Measurements from ENCODE around the gene TRIP13. TPM values are rescaled to one million over a fixed set of nuclear protein-coding genes. Genes with fewer than 3 reads are reported as not detected.
"Not testable (repeated sequence)": the region's sequence is repeated elsewhere in the genome, so short reads cannot be mapped to it uniquely, and the experiment has no call there.

The TRIP13 gene
- total and polyA plus RNA-seq, 8 donors, result 0.31 to 1.2 (median 0.51) TPM; not detected in 1

DNA sequence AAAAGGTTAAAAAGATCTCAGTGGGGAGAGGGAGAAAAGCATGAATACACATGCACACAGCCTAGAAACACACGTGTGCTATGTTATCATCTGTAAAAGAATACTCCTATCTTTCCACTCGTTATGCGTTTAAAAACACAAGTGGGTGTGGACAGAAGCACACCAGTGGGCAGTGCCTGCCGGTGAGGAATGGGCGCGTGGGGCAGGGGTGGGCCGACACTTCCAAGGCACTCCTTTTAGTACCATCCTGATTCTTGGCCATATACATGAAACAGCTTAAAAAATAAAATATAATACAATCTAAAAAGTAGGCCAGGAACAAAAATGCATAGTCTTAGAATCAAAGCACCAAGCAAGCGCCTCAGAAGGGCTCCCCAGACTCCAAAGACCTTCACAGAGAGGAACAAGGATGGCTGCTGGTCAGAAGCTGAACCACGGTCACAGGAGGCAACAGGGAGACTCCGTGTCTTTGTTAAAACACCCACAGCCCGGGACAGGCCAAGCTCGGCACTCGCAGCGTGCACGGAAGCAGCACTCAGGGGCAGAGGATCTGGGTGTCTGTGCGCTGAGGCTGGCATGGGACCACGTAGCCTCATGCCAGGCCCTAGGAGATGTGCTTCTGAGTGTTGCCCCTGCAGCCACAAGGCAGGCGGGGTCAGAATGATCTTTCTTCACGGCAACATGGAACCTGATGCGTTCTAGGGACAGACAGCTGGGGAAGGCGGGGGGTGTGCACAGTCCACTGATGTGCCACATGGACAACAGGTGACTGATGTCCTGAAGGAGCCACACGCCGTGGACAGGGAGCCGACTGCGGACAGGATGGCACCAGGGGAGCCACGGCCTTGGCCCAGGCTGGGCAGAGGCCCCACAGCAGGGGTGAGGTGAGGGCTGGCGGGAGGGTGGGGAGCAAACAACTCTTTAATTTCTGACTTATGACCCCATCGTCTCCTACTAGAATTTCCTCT is 16.0 kb upstream of the TRIP13 start:
- no peaks in the 10 kb centered on the region for H3K27me3 ChIP-seq
- H3K4me1 ChIP-seq, result no peaks in the 10 kb centered on the region
- FAIRE-seq (no peak), DNase-seq (peak in 1 of 6 donors; percentile 45), ATAC-seq (no peak)
- no peak overlapping the region for H3K4me3 ChIP-seq
- TF ChIP-seq CTCF (IDR thresholded peaks at IDR 0.05), result no peak
- intact Hi-C loops (cut with DNase I), result no loop called here
- H3K9me3 ChIP-seq, result no peaks in the 10 kb centered on the region
- H3K27ac ChIP-seq, result no peak overlapping the region
- peaks cover 2 to 43% (median 15%) of the 10 kb centered on the region in 3 donors for H3K36me3 ChIP-seq
- WGBS, 2 donors, result 91 to 93% methylated on average over 28 of the region's 28 CpGs

DNA sequence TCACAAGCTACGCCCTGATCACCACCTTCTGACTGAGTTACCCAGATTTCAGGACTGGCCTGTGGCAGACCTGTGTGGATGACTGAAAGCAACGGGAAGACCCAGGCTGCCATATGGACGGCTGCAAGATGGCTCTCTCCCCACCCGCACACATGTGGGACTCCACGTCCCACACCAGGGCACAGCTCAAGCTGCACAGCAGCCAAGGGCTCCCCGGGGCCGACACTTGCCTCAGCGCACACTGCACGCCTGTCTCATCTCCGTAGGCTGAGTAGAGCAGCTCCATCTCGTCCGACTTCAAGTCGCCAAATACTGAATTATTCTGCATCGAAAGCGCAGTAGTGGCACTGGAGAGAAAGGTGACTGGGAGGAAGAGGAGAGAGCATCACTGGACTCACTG is 14.6 kb upstream of the TRIP13 start:
- Histone ChIP-seq H3K4me1 (no peaks in the 10 kb centered on the region), H3K27me3 (no peaks in the 10 kb centered on the region), H3K36me3 (peaks cover 2 to 38% (median 9%) of the 10 kb centered on the region in 3 donors), H3K4me3 (no peak overlapping the region), H3K27ac (no peak overlapping the region), H3K9me3 (no peaks in the 10 kb centered on the region)
- ATAC-seq (no peak), FAIRE-seq (no peak), DNase-seq (no peak)
- 94 to 98% methylated on average over 15 of the region's 15 CpGs for WGBS, 2 donors
- TF ChIP-seq CTCF (IDR thresholded peaks at IDR 0.05), result no peak
- intact Hi-C loops (cut with DNase I), result no loop called here

DNA sequence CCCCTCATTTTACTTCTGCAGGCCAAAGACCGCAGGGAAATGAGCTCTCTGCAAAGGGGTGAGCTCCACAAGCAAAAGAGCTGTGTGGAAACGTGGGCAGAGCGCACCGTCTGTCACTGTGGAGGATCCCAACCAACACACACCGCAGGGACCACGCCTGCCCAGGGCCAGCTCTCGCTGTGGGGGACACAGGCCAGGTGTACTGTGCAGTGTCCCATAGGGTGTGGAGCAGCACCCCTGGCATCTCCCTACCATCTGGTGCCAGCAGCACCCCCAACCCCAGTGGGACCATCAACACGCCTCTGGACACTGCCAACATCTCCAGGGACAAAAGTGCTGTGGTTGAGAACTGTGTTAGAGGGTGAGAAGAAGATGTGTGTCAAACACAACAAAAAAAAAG is 14.0 kb upstream of the TRIP13 start:
- H3K9me3 ChIP-seq; ATAC-seq; DNase-seq; H3K4me3 ChIP-seq; FAIRE-seq; intact Hi-C loops (cut with DNase I); H3K27me3 ChIP-seq; H3K27ac ChIP-seq; H3K4me1 ChIP-seq: not testable (repeated sequence)
- WGBS, 2 donors, result no CpG with 5 or more reads among the region's 8 CpGs
- peaks cover 2 to 42% (median 12%) of the 10 kb centered on the region in 3 donors for H3K36me3 ChIP-seq

GRCh38 chr5:880816-881550 is 11.7 kb upstream of the TRIP13 start:
- no peak for TF ChIP-seq CTCF (IDR thresholded peaks at IDR 0.05)
- 94 to 95% methylated on average over 35 of the region's 35 CpGs for WGBS, 2 donors
- no peak overlapping the region for H3K4me3 ChIP-seq
- H3K4me1 ChIP-seq, result no peaks in the 10 kb centered on the region
- no peak overlapping the region for H3K27ac ChIP-seq
- peak in 1 of 6 donors; percentile 41 for DNase-seq
- intact Hi-C loops (cut with DNase I), result no loop called here
- no peak for ATAC-seq
- peaks cover 6 to 56% (median 19%) of the 10 kb centered on the region in 3 donors for H3K36me3 ChIP-seq
- H3K9me3 ChIP-seq, result no peaks in the 10 kb centered on the region
- H3K27me3 ChIP-seq, result no peaks in the 10 kb centered on the region
- no peak for FAIRE-seq

DNA sequence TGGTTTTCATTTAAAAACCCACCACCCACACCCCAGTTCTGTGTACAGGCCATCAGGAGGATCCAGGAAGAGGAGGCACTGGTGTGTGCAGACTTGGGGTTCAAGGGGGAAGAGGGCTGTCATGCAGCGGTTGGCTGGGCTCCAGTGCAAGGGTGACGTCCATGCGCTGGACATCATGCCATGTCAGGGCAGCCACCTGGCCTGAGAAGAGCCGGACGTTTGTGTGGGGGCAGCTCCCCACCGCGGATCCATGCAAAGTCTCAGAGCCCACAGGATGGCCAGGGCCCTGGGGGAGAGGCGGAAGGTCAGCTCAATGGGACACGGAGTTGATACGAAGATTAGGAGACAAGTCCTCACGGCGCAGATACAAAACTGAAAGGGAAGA is 11.1 kb upstream of the TRIP13 start:
- no peak for FAIRE-seq
- 91 to 92% methylated on average over 12 of the region's 12 CpGs for WGBS, 2 donors
- H3K27me3 ChIP-seq, result no peaks in the 10 kb centered on the region
- H3K27ac ChIP-seq, result no peak overlapping the region
- intact Hi-C loops (cut with DNase I), result no loop called here
- DNase-seq, result peak in 1 of 6 donors; percentile 48
- no peak overlapping the region for H3K4me3 ChIP-seq
- H3K9me3 ChIP-seq, result no peaks in the 10 kb centered on the region
- ATAC-seq, result no peak
- H3K36me3 ChIP-seq, result peaks cover 6 to 57% (median 19%) of the 10 kb centered on the region in 3 donors
- H3K4me1 ChIP-seq, result no peaks in the 10 kb centered on the region
- no peak for TF ChIP-seq CTCF (IDR thresholded peaks at IDR 0.05)
